Measurements from ENCODE around the gene PTPRO. TPM values are rescaled to one million over a fixed set of nuclear protein-coding genes. Genes with fewer than 3 reads are reported as not detected.

PTPRO gene
- total and polyA plus RNA-seq, 10 of the 15 experiments (the other 5 are each of a cell fraction or from before 2014, with no cell fraction given): 1.2 to 5.3 (median 3.5) TPM

DNA sequence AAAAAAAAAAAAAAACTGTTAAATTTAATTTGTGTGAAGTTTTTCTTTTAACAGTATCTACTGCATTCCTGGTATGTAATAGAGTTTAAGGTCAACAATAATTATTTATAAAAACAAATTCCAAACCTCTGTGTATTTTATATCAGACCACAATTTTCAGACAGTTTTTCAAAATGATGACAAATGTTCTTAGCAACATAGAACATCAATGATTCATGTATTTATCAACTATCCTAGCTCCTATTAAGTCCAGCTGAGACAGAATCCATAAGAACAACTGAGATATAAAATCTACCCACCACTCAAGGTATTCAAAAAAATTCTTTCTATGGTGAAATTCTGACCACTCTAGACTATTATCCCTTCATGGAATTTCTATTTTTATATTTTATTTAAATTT is 322.4 kb downstream of the PTPRO start:
- ChIA-PET RAD21 (ENCODE audit: unreplicated experiment) (no interaction called here), SMC1A (ENCODE audit: uncharacterized antibody, unreplicated experiment) (interaction anchor here (2.0 to 2.3 kb wide), 2 partner anchors 10 to 14 kb away, joined by 5 to 7 read pairs; no protein-coding TSS in a partner anchor), POLR2A (no interaction called here), CTCF (interaction anchor here (1.4 kb wide), 2 partner anchors 10 to 60 kb away, joined by 4 to 7 read pairs; no protein-coding TSS in a partner anchor)
- Histone ChIP-seq H3K27me3 (replicated peaks in 1 of 2; ENCODE audit: control insufficient read depth in 2 of 2, insufficient read depth in 2 of 2, low read length in 1 of 2) (no peaks in the 10 kb centered on the region), H3K4me1 (ENCODE audit: control insufficient read depth, insufficient read depth, low read length) (no peaks in the 10 kb centered on the region), H3K36me3 (ENCODE audit: control insufficient read depth in 2 of 2, insufficient read depth in 2 of 2, low read length in 1 of 2) (no peaks in the 10 kb centered on the region), H3K4me2 (ENCODE audit: control insufficient read depth, insufficient read depth) (no peak overlapping the region), H3K79me2 (ENCODE audit: control insufficient read depth, insufficient read depth, low read length) (no peaks in the 10 kb centered on the region), H3K9me3 (replicated peaks; ENCODE audit: control insufficient read depth, insufficient read depth, low read length) (no peaks in the 10 kb centered on the region), H4K20me1 (ENCODE audit: control insufficient read depth, insufficient read depth) (no peaks in the 10 kb centered on the region), H3K4me3 (no peak overlapping the region), H3K9ac (ENCODE audit: control insufficient read depth, insufficient read depth, low read length) (no peak overlapping the region), H2AFZ (ENCODE audit: control insufficient read depth, low read depth, low read length) (no peak overlapping the region), H3K27ac (ENCODE audit: control insufficient read depth, insufficient read depth) (no peak overlapping the region)
- BruUV-seq (replicated peaks): no TSS peak
- DNase-seq (ENCODE audit: low read depth, low spot score) (no peak), ATAC-seq (no peak), FAIRE-seq (no peak)
- intact Hi-C loops (cut with micrococcal nuclease; ENCODE audit: unreplicated experiment): no loop called here
- TF ChIP-seq BMI1 (IDR thresholded peaks at IDR 0.05; ENCODE audit: borderline replicate concordance) (no peak), MTA3 (IDR thresholded peaks at IDR 0.05; ENCODE audit: borderline replicate concordance, low read length) (no peak), YY1 (IDR thresholded peaks at IDR 0.05; ENCODE audit: low read depth, low read length) (no peak)
- TF ChIP-seq, protein P1, sequence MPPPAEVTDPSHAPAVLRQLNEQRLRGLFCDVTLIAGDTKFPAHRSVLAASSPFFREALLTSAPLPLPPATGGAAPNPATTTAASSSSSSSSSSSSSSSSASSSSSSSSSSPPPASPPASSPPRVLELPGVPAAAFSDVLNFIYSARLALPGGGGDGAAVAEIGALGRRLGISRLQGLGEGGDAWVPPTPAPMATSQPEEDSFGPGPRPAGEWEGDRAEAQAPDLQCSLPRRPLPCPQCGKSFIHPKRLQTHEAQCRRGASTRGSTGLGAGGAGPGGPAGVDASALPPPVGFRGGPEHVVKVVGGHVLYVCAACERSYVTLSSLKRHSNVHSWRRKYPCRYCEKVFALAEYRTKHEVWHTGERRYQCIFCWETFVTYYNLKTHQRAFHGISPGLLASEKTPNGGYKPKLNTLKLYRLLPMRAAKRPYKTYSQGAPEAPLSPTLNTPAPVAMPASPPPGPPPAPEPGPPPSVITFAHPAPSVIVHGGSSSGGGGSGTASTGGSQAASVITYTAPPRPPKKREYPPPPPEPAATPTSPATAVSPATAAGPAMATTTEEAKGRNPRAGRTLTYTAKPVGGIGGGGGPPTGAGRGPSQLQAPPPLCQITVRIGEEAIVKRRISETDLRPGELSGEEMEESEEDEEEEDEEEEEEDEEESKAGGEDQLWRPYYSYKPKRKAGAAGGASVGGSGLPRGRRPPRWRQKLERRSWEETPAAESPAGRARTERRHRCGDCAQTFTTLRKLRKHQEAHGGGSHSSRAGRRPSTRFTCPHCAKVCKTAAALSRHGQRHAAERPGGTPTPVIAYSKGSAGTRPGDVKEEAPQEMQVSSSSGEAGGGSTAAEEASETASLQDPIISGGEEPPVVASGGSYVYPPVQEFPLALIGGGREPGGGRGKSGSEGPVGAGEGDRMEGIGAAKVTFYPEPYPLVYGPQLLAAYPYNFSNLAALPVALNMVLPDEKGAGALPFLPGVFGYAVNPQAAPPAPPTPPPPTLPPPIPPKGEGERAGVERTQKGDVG (CRISPR knock-in tag; IDR thresholded peaks at IDR 0.05): no peak
- TF ChIP-seq, protein P2, sequence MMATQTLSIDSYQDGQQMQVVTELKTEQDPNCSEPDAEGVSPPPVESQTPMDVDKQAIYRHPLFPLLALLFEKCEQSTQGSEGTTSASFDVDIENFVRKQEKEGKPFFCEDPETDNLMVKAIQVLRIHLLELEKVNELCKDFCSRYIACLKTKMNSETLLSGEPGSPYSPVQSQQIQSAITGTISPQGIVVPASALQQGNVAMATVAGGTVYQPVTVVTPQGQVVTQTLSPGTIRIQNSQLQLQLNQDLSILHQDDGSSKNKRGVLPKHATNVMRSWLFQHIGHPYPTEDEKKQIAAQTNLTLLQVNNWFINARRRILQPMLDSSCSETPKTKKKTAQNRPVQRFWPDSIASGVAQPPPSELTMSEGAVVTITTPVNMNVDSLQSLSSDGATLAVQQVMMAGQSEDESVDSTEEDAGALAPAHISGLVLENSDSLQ (IDR thresholded peaks at IDR 0.05): no peak
- TF ChIP-seq, protein P3, sequence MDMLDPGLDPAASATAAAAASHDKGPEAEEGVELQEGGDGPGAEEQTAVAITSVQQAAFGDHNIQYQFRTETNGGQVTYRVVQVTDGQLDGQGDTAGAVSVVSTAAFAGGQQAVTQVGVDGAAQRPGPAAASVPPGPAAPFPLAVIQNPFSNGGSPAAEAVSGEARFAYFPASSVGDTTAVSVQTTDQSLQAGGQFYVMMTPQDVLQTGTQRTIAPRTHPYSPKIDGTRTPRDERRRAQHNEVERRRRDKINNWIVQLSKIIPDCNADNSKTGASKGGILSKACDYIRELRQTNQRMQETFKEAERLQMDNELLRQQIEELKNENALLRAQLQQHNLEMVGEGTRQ (IDR thresholded peaks at IDR 0.05; ENCODE audit: borderline replicate concordance, low read depth, low read length): no peak
- in situ Hi-C loops (cut with MboI): no loop called here

Data from GM12878 (cell line).